Testis (tissue), 3 donors: ENCODE measurements around the gene SMURF2. TPM values are rescaled to one million over a fixed set of nuclear protein-coding genes. Genes with fewer than 3 reads are reported as not detected.

ENCODE experiments used
- DNase-seq: peaks from one replicate; pipeline ENCODE4 v3.0.0-alpha.2; 2019
- H3K27ac ChIP-seq, 2 donors: fragments of 200-600 bp; sonication (generic); one replicate each; pipeline ENCODE4 v1.5.1; 2019
- H3K27me3 ChIP-seq: fragments of 200-600 bp; sonication (generic); one replicate; pipeline ENCODE4 v1.5.1; 2019
- H3K36me3 ChIP-seq: fragments of 200-600 bp; sonication (generic); one replicate; pipeline ENCODE4 v1.5.1; 2017; ENCODE audit warnings: low read depth; ENCODE audit errors: missing control alignments
- H3K4me1 ChIP-seq: fragments of 200-600 bp; sonication (generic); one replicate; pipeline ENCODE4 v1.5.1; 2019
- H3K4me3 ChIP-seq, 2 donors: fragments of 200-600 bp; sonication (generic); one replicate each; pipeline ENCODE4 v1.5.1; 2017 to 2019
- H3K9me3 ChIP-seq: fragments of 200-600 bp; sonication (generic); one replicate; pipeline ENCODE4 v1.5.1; 2017
- POLR2A ChIP-seq: fragments of 450-650 bp; IDR thresholded peaks from one replicate; pipeline ENCODE4 v1.6.1; 2017; ENCODE audit warnings: antibody characterized with exemption, mild to moderate bottlenecking, moderate library complexity
- WGBS, 2 donors: methylation state at CpG; one replicate each; pipeline ENCODE4 v1.1.5; 2018; 5-methylcytosine and 5-hydroxymethylcytosine counted together
- intact Hi-C: fragments of 100-400 bp; cut with DNase I; formaldehyde crosslinking; loops from one replicate; pipeline ENCODE4 v1.15.1; 2023; ENCODE audit warnings: low total_unique reads
- polyA plus RNA-seq: library from polyadenylated mRNA; stranded (reverse); fragments of 350-450 nt; fragmentation: Illumina TruSeq; extraction: RNeasy Lipid Tissue Mini Kit (QIAGEN cat#74804); gene quantifications from one replicate; pipeline ENCODE4 v1.2.3, GENCODE V29; 2014; ENCODE audit warnings: low read depth, low replicate concordance; ENCODE audit not compliant: insufficient read depth
- total RNA-seq, 2 donors: library from RNA; depleted of rRNA; stranded (reverse); fragments of >200 nt; gene quantifications; one replicate each; pipeline ENCODE4 v1.2.3, GENCODE V29; 2016
- TF ChIP-seq, protein P1 (sequence below), 3 experiments: fragments of 450-650 bp in 2 of 3; fragments of 200-600 bp in 1 of 3; sonication (generic) in 1 of 3; IDR thresholded peaks; one replicate each; pipeline ENCODE4 v1.5.1; 2016 to 2019; ENCODE audit warnings: antibody characterized with exemption in 3 of 3, mild to moderate bottlenecking in 2 of 3, moderate library complexity in 1 of 3

The SMURF2 gene
- total and polyA plus RNA-seq, 3 donors from 2014 or later: 28.9 to 50.0 (median 32.2) TPM

DNA sequence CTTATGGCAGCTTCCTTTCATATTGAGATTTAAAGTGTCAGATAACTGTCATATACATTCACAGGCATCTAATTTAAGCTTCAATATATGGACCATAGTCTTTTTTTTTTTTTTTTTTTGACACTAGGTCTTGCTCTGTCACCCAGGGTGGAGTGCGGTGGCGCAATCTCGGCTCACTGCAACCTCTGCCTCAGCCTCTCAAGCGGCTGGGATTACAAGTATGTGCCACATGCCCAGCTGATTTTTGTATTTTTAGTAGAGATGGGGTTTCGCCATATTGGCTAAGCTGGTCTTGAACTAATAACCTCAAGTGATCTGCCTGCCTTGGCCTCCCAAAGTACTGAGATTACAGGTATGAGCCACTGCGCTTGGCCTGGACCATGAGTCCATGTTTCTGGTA is 141.7 kb downstream of the SMURF2 start:
- no peak for TF ChIP-seq POLR2A
- TF ChIP-seq, protein P1, sequence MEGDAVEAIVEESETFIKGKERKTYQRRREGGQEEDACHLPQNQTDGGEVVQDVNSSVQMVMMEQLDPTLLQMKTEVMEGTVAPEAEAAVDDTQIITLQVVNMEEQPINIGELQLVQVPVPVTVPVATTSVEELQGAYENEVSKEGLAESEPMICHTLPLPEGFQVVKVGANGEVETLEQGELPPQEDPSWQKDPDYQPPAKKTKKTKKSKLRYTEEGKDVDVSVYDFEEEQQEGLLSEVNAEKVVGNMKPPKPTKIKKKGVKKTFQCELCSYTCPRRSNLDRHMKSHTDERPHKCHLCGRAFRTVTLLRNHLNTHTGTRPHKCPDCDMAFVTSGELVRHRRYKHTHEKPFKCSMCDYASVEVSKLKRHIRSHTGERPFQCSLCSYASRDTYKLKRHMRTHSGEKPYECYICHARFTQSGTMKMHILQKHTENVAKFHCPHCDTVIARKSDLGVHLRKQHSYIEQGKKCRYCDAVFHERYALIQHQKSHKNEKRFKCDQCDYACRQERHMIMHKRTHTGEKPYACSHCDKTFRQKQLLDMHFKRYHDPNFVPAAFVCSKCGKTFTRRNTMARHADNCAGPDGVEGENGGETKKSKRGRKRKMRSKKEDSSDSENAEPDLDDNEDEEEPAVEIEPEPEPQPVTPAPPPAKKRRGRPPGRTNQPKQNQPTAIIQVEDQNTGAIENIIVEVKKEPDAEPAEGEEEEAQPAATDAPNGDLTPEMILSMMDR (IDR thresholded peaks at IDR 0.05): no peak
- Histone ChIP-seq H3K36me3 (no peaks in the 10 kb centered on the region), H3K27ac (no peak overlapping the region), H3K9me3 (no peaks in the 10 kb centered on the region), H3K4me1 (no peaks in the 10 kb centered on the region), H3K27me3 (no peaks in the 10 kb centered on the region), H3K4me3 (no peak overlapping the region)
- WGBS, 2 donors: 98 to 99% methylated on average over 6 of the region's 6 CpGs
- intact Hi-C loops: no loop called here
- no peak for DNase-seq

DNA sequence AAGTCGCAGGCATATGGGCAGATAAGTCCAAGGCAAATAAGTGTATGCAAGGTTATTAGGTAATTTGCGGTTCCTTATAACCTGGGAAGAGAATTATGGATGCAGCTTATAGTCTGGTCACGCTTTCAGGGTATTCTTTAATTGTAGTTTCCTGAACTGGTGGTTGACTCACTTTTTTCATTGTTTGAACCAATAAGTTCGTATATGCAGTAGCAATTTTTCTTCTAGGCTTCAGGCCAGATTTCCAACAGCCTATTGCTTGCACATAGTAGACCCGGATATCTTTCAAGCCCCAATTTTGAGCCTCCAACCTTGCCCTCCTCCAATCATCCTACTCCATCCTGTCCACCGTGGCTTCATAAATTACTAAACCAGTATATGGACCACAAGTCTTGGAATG is 142.5 kb downstream of the SMURF2 start:
- no peak overlapping the region for H3K4me3 ChIP-seq
- no peak for DNase-seq
- no peak overlapping the region for H3K27ac ChIP-seq
- H3K27me3 ChIP-seq: no peaks in the 10 kb centered on the region
- no peaks in the 10 kb centered on the region for H3K9me3 ChIP-seq
- no peaks in the 10 kb centered on the region for H3K36me3 ChIP-seq
- TF ChIP-seq, protein P1 (IDR thresholded peaks at IDR 0.05): no peak
- TF ChIP-seq POLR2A: no peak
- H3K4me1 ChIP-seq: no peaks in the 10 kb centered on the region
- WGBS, 2 donors: 88 to 94% methylated on average over 6 of the region's 6 CpGs
- intact Hi-C loops: no loop called here

DNA sequence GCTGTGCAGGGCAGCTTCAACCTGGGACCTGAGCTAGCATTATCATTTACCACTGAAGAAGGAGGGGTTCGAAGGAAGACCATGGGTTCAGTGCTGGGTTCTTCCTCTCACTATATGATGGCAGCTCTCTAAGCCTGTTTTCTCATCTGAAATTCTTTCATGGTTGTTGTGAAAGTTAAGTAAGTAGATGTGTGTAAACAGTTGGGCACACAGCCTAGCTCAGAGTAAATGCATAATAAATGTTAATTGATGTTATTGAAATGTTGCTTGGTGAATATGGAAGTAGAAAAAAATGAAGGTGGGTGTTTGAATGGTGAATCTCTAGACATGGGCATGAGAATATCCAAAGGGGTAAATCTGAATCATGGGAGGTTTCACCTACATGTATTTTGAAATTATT is 146.3 kb downstream of the SMURF2 start:
- 90 to 100% methylated on average over 1 of the region's 1 CpG for WGBS, 2 donors
- no peak for TF ChIP-seq POLR2A
- TF ChIP-seq, protein P1 (IDR thresholded peaks at IDR 0.05): no peak
- no peak for DNase-seq
- Histone ChIP-seq H3K27ac (no peak overlapping the region), H3K36me3 (no peaks in the 10 kb centered on the region), H3K27me3 (no peaks in the 10 kb centered on the region), H3K4me1 (no peaks in the 10 kb centered on the region), H3K9me3 (no peaks in the 10 kb centered on the region), H3K4me3 (no peak overlapping the region)
- intact Hi-C loops: no loop called here

DNA sequence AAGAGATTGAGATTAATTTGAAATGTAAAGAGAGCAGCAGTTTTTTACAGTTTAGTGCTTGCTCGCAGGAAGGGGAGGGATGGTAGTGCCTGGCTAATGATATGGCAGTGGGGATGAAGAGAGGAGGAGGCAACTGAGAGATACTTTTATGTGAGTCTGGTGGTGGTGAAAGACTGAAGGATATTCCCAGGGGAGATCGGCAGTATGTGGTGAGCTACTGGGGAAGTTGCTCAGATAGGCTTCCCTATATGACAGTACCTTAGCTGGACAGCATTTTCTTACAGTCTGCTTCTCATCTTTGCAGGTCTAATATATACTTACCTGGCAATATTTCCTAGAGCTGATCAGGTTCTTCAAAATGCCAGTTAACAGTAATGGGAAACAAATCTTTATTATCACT is 146.7 kb downstream of the SMURF2 start:
- TF ChIP-seq, protein P1 (IDR thresholded peaks at IDR 0.05): no peak
- TF ChIP-seq POLR2A: no peak
- no peak for DNase-seq
- intact Hi-C loops: no loop called here
- Histone ChIP-seq H3K4me3 (no peak overlapping the region), H3K27me3 (no peaks in the 10 kb centered on the region), H3K36me3 (no peaks in the 10 kb centered on the region), H3K4me1 (no peaks in the 10 kb centered on the region), H3K27ac (no peak overlapping the region), H3K9me3 (no peaks in the 10 kb centered on the region)
- 68 to 89% methylated on average over 2 of the region's 2 CpGs for WGBS, 2 donors

DNA sequence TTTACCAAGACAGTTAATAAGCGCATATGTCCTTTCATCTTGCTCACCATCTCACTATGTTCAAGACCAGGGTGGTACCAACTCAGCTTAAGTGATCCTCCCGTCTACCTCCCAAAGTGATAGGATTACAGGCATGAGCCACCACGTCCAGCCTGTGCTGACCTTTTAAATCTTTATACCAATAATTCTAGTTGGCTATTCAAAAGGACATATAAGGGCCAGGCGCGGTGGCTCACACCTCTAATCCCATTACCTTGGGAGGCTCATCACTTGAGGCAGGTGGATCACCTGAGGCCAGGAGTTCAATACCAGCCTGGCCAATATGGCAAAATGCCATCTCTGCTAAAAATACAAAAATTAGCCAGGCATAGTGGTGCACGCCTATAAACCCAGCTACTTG is 152.9 kb downstream of the SMURF2 start:
- no peak for DNase-seq
- intact Hi-C loops: no loop called here
- Histone ChIP-seq H3K9me3 (no peaks in the 10 kb centered on the region), H3K4me3 (no peak overlapping the region), H3K4me1 (peaks cover 7% of the 10 kb centered on the region), H3K27ac (no peak overlapping the region), H3K27me3 (no peaks in the 10 kb centered on the region), H3K36me3 (no peaks in the 10 kb centered on the region)
- TF ChIP-seq, protein P1 (IDR thresholded peaks at IDR 0.05): no peak
- TF ChIP-seq POLR2A: no peak
- 84 to 90% methylated on average over 6 of the region's 6 CpGs for WGBS, 2 donors
